Endothelial cell of umbilical vein (primary cell): ENCODE measurements around the gene TRIP13.

Experiments
- EZH2 ChIP-seq: IDR thresholded peaks from 2 replicates; pipeline ENCODE4 v1.6.1; 2012; ENCODE audit warnings: borderline replicate concordance, low read depth, mild to moderate bottlenecking, moderate library complexity, low read length, inconsistent platforms; ENCODE audit not compliant: severe bottlenecking
- FOS ChIP-seq: IDR thresholded peaks from 2 replicates; pipeline ENCODE4 v1.6.1; 2011; ENCODE audit warnings: mild to moderate bottlenecking, low read length, moderate library complexity, borderline replicate concordance; ENCODE audit not compliant: insufficient read depth
- JUN ChIP-seq: IDR thresholded peaks from 2 replicates; pipeline ENCODE4 v1.6.1; 2011; ENCODE audit warnings: borderline replicate concordance, low read depth; ENCODE audit not compliant: insufficient read length, insufficient read depth
- MYC ChIP-seq: IDR thresholded peaks from one replicate; pipeline ENCODE4 v1.6.1; 2011; ENCODE audit warnings: mild to moderate bottlenecking, low read depth, low read length
- POLR2A ChIP-seq: IDR thresholded peaks from 2 replicates; pipeline ENCODE4 v1.6.1; 2012; ENCODE audit warnings: low read depth, mild to moderate bottlenecking, control low read depth, low read length
- POLR2AphosphoS5 ChIP-seq: IDR thresholded peaks from 2 replicates; pipeline ENCODE4 v1.6.1; 2012; ENCODE audit warnings: low read depth, mild to moderate bottlenecking, control low read depth, low read length, moderate library complexity; ENCODE audit not compliant: insufficient read depth
- TF ChIP-seq, protein P1 (sequence below), 2 donors: IDR thresholded peaks; 1 replicate in 1 of 2; 2 replicates in 1 of 2; pipeline ENCODE4 v1.5.1; 2011; ENCODE audit warnings: low read length in 2 of 2, mild to moderate bottlenecking in 2 of 2, moderate library complexity in 2 of 2, control low read depth in 1 of 2, inconsistent platforms in 1 of 2, low read depth in 1 of 2; ENCODE audit not compliant: insufficient read depth in 1 of 2; ENCODE audit errors: extremely low read depth in 1 of 2
- TF ChIP-seq, protein P2 (sequence below): IDR thresholded peaks from 2 replicates; pipeline ENCODE4 v1.6.1; 2011; ENCODE audit not compliant: insufficient read depth, insufficient read length

DNA sequence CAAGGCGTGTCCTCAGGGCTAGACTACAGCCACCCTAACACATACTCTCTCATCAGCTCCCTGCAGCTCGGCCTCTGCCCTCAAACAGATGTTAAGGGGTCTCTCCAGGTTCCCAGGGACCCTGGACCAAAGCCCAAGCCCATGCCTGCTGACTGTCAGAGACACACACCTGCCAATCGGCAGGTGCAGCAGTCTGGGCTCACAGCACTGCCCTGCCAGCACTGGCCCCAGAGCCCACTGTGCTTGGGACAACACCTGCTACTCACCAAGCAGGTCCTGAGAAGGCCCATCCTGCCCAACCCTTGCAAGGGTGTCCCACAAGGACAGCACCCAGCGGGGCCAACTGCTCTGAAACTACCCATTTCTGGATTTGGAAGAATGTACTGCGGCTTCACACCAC, 21.7 kb upstream of the TRIP13 start:
- no peak for TF ChIP-seq POLR2A
- TF ChIP-seq, protein P1, sequence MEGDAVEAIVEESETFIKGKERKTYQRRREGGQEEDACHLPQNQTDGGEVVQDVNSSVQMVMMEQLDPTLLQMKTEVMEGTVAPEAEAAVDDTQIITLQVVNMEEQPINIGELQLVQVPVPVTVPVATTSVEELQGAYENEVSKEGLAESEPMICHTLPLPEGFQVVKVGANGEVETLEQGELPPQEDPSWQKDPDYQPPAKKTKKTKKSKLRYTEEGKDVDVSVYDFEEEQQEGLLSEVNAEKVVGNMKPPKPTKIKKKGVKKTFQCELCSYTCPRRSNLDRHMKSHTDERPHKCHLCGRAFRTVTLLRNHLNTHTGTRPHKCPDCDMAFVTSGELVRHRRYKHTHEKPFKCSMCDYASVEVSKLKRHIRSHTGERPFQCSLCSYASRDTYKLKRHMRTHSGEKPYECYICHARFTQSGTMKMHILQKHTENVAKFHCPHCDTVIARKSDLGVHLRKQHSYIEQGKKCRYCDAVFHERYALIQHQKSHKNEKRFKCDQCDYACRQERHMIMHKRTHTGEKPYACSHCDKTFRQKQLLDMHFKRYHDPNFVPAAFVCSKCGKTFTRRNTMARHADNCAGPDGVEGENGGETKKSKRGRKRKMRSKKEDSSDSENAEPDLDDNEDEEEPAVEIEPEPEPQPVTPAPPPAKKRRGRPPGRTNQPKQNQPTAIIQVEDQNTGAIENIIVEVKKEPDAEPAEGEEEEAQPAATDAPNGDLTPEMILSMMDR (IDR thresholded peaks at IDR 0.05; ENCODE audit: extremely low read depth in 1 of 2, insufficient read depth in 1 of 2, low read depth in 1 of 2, low read length in 2 of 2) = no peak
- no peak for TF ChIP-seq EZH2
- TF ChIP-seq, protein P2, sequence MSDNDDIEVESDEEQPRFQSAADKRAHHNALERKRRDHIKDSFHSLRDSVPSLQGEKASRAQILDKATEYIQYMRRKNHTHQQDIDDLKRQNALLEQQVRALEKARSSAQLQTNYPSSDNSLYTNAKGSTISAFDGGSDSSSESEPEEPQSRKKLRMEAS = no peak
- TF ChIP-seq MYC = no peak
- no peak for TF ChIP-seq POLR2AphosphoS5
- TF ChIP-seq FOS = no peak
- TF ChIP-seq JUN = no peak
